Type B pancreatic cell (in vitro differentiated cells): ENCODE results near the gene RBM20. TPM values are rescaled to one million over a fixed set of nuclear protein-coding genes. Genes with fewer than 3 reads are reported as not detected.

Experiments
- DNase-seq: peaks from one replicate; pipeline ENCODE4 v3.0.0; 2021; ENCODE audit warnings: mixed read lengths; ENCODE audit not compliant: unreplicated experiment; ENCODE audit errors: extremely low spot score
- H3K27ac Mint-ChIP-seq: 2 replicates; pipeline ENCODE4 v1.8.0; 2021; ENCODE audit warnings: mild to moderate bottlenecking, mixed read lengths
- H3K27me3 Mint-ChIP-seq: 2 replicates; pipeline ENCODE4 v1.8.0; 2021; ENCODE audit warnings: mixed read lengths
- H3K36me3 Mint-ChIP-seq: 2 replicates; pipeline ENCODE4 v1.8.0; 2021; ENCODE audit warnings: mixed read lengths
- H3K4me1 Mint-ChIP-seq: one replicate; pipeline ENCODE4 v1.8.0; 2021; ENCODE audit warnings: mixed read lengths; ENCODE audit not compliant: unreplicated experiment
- H3K4me3 Mint-ChIP-seq: 2 replicates; pipeline ENCODE4 v1.8.0; 2021; ENCODE audit warnings: mild to moderate bottlenecking, mixed read lengths
- H3K9me3 Mint-ChIP-seq: 2 replicates; pipeline ENCODE4 v1.8.0; 2021; ENCODE audit warnings: mixed read lengths
- CTCF ChIP-seq: fragments of 200-600 bp; sonication (generic); conservative IDR thresholded peaks from 2 replicates; pipeline ENCODE4 v1.5.0; 2021; ENCODE audit warnings: antibody characterized with exemption, mild to moderate bottlenecking
- total RNA-seq: library from RNA; stranded (reverse); gene quantifications from 2 replicates; pipeline ENCODE4 v1.2.1, GENCODE V29; 2021; ENCODE audit warnings: low replicate concordance

RBM20 gene
- total RNA-seq, 1 donor from 2014 or later, result 5.2 TPM

- H3K4me1 Mint-ChIP-seq, result no peaks in the 10 kb centered on the region
- H3K27ac Mint-ChIP-seq, result no peak overlapping the region
- H3K4me3 Mint-ChIP-seq, result no peak overlapping the region
- no peak for TF ChIP-seq CTCF
- no peaks in the 10 kb centered on the region for H3K36me3 Mint-ChIP-seq
- no peak for DNase-seq
- H3K9me3 Mint-ChIP-seq, result peaks cover 4% of the 10 kb centered on the region
- no peaks in the 10 kb centered on the region for H3K27me3 Mint-ChIP-seq
Measured at GRCh38 chr10:110686949-110687348, 42.8 kb downstream of the RBM20 start.

DNA sequence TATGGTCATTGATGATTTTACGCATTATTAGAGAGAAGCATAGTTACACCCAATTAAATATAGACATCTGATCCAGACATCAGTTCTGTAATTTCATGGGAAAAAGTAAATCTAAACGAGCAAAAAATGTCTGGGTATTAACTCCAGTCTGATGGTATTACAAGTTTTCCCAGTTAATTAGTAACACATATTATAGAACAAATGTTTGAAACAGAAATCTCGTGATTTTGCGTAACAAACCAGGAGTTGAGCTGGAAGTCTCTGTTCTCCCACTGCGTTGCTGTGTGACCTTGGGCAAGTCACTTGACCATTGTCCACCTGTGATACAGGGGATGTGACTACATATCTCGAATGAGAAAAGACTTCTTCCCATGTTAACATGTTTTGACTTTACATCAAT, 43.3 kb downstream of the RBM20 start:
- Mint-ChIP-seq H3K4me1 (no peaks in the 10 kb centered on the region), H3K27ac (no peak overlapping the region), H3K4me3 (no peak overlapping the region), H3K36me3 (no peaks in the 10 kb centered on the region), H3K9me3 (peaks cover 5% of the 10 kb centered on the region), H3K27me3 (no peaks in the 10 kb centered on the region)
- TF ChIP-seq CTCF, result no peak
- no peak for DNase-seq

DNA sequence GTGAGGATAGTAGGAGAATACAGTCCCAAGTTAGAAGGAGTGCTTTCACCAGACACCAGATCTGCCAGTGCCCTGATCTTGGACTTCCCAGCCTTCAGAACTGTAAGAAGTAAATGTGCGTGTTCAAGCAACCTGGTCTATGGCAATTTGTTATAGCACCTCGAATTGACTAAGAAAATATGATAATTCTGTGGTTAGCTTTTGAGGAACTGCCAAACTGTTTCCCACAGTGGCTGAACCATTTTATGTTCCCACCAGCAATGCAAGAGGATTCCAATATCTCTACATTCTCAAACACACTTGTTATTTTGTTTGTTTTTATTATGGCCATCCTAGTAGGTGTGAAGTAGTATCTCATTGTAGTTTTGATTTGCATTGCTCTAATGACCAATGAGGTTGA, 47.0 kb downstream of the RBM20 start:
- no peak overlapping the region for H3K27ac Mint-ChIP-seq
- H3K27me3 Mint-ChIP-seq, result no peaks in the 10 kb centered on the region
- H3K4me3 Mint-ChIP-seq, result no peak overlapping the region
- H3K9me3 Mint-ChIP-seq, result peaks cover 5% of the 10 kb centered on the region
- H3K4me1 Mint-ChIP-seq, result peaks cover 3% of the 10 kb centered on the region
- H3K36me3 Mint-ChIP-seq, result no peaks in the 10 kb centered on the region
- no peak for DNase-seq
- no peak for TF ChIP-seq CTCF

GRCh38 chr10:110694263-110694662, 50.1 kb downstream of the RBM20 start:
- no peak overlapping the region for H3K4me3 Mint-ChIP-seq
- no peak overlapping the region for H3K27ac Mint-ChIP-seq
- H3K9me3 Mint-ChIP-seq, result peaks cover 5% of the 10 kb centered on the region
- peaks cover 3% of the 10 kb centered on the region for H3K4me1 Mint-ChIP-seq
- no peaks in the 10 kb centered on the region for H3K27me3 Mint-ChIP-seq
- H3K36me3 Mint-ChIP-seq, result no peaks in the 10 kb centered on the region
- TF ChIP-seq CTCF, result no peak
- no peak for DNase-seq

DNA sequence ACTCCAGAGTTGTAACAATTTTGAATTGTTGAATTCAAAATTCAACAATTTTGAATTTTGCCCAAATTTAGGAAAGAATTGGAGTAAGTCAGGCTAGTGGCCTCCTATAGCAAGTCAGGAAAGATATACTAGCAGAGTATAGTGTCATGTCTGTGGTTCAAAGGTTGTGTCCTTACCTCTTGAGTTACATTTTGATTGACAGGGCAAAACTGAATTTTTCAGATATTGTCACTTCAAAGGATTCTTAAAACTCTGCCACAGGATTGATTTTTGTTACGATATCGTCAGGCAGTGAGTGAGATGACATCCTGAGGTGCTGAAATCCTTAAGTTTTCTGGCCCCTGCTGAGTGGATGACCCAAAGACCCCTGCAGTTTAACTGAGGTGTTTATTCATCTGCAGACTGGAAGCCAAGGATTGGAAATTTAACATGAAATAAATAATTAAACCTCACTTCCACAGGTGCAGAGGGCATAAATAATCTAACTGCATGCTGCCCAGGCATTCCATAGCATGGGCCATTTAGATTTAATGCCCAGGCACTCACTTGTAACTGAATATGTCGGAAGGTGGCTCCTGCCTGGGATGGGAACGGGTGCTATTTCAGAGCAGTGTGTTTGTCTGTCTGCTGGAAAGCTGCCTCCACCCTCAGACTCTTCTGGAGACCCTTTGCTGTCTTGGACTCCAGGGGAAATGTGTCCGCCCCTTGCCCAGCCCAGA, 50.8 kb downstream of the RBM20 start:
- no peak overlapping the region for H3K4me3 Mint-ChIP-seq
- H3K27ac Mint-ChIP-seq, result no peak overlapping the region
- TF ChIP-seq CTCF, result no peak
- no peaks in the 10 kb centered on the region for H3K27me3 Mint-ChIP-seq
- H3K9me3 Mint-ChIP-seq, result peaks cover 5% of the 10 kb centered on the region
- no peak for DNase-seq
- no peaks in the 10 kb centered on the region for H3K36me3 Mint-ChIP-seq
- H3K4me1 Mint-ChIP-seq, result peaks cover 3% of the 10 kb centered on the region

DNA sequence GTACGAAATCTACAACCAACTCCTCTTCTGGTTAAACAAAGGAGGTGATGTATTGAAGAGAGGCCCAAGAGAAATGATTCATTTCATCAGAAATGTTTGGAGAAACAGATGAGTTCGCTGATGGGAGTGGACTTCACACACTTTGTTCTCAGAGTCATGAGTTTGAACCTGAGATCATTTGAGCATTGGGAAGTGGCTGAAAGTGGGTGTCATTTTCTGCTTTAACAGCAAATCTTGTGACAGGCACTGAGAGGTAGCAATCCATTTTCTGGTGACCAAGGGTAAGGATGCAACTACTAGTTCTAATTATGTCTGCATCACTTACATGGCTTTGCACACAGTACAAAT, 51.4 kb downstream of the RBM20 start:
- no peak for TF ChIP-seq CTCF
- Mint-ChIP-seq H3K4me3 (no peak overlapping the region), H3K27ac (no peak overlapping the region), H3K9me3 (peaks cover 5% of the 10 kb centered on the region), H3K27me3 (no peaks in the 10 kb centered on the region), H3K36me3 (no peaks in the 10 kb centered on the region), H3K4me1 (peaks cover 3% of the 10 kb centered on the region)
- no peak for DNase-seq
